MM.1S (cell line): ENCODE measurements around the gene CDC5L.

ENCODE experiments used
- DNase-seq: peaks from one replicate; pipeline ENCODE4 v3.0.0-alpha.2; 2015
- H2AFZ ChIP-seq: fragments of 300-600 bp; sonication (generic); 2 replicates; pipeline ENCODE4 v1.6.0; 2016; ENCODE audit warnings: antibody characterized with exemption, low read length
- H3F3A ChIP-seq: fragments of 300-600 bp; sonication (generic); 2 replicates; pipeline ENCODE4 v1.6.1; 2016; ENCODE audit warnings: mild to moderate bottlenecking, antibody characterized with exemption, low read length, moderate library complexity, mixed read lengths; ENCODE audit not compliant: insufficient read depth
- H3K27ac ChIP-seq: fragments of 300-600 bp; sonication (generic); 2 replicates; pipeline ENCODE4 v1.5.1; 2016; ENCODE audit warnings: mild to moderate bottlenecking, low read length
- H3K27me3 ChIP-seq: fragments of 300-600 bp; sonication (generic); replicated peaks from 2 replicates; pipeline ENCODE4 v1.6.0; 2016; ENCODE audit warnings: low read length; ENCODE audit not compliant: insufficient read depth
- H3K36me3 ChIP-seq: fragments of 300-600 bp; sonication (generic); replicated peaks from 2 replicates; pipeline ENCODE4 v1.6.1; 2016; ENCODE audit warnings: mild to moderate bottlenecking, low read length, mixed read lengths; ENCODE audit not compliant: insufficient read depth
- H3K4me1 ChIP-seq: fragments of 300-600 bp; sonication (generic); 2 replicates; pipeline ENCODE4 v1.6.1; 2016; ENCODE audit warnings: low read length, mixed read lengths
- H3K4me2 ChIP-seq: fragments of 300-600 bp; sonication (generic); 2 replicates; pipeline ENCODE4 v1.6.0; 2016; ENCODE audit warnings: low read depth, low read length
- H3K4me3 ChIP-seq: fragments of 300-600 bp; sonication (generic); 2 replicates; pipeline ENCODE4 v1.5.1; 2016; ENCODE audit warnings: low read length, mixed read lengths
- H3K79me2 ChIP-seq: fragments of 300-600 bp; sonication (generic); 2 replicates; pipeline ENCODE4 v1.6.1; 2016; ENCODE audit warnings: mixed run types, low read length, mixed read lengths
- H3K9ac ChIP-seq: fragments of 300-600 bp; sonication (generic); 2 replicates; pipeline ENCODE4 v1.6.1; 2016; ENCODE audit warnings: low read length, mixed read lengths
- H3K9me2 ChIP-seq: fragments of 300-600 bp; sonication (generic); replicated peaks from 2 replicates; pipeline ENCODE4 v1.6.1; 2016; ENCODE audit warnings: mild to moderate bottlenecking, low read length, mixed read lengths; ENCODE audit not compliant: insufficient read depth
- H3K9me3 ChIP-seq: fragments of 300-600 bp; sonication (generic); replicated peaks from 2 replicates; pipeline ENCODE4 v1.6.1; 2016; ENCODE audit warnings: mild to moderate bottlenecking, low read length, mixed read lengths; ENCODE audit not compliant: insufficient read depth
- H4K20me1 ChIP-seq: fragments of 300-600 bp; sonication (generic); 2 replicates; pipeline ENCODE4 v1.6.1; 2016; ENCODE audit warnings: mild to moderate bottlenecking, low read length, moderate library complexity, mixed read lengths; ENCODE audit not compliant: insufficient read depth
- CTCF ChIP-seq: fragments of 300-600 bp; sonication (generic); IDR thresholded peaks from 2 replicates; pipeline ENCODE4 v1.5.1; 2016; ENCODE audit warnings: antibody characterized with exemption, low read length, mixed read lengths
- EZH2 ChIP-seq: fragments of 300-600 bp; sonication (generic); optimal IDR thresholded peaks from 2 replicates; pipeline ENCODE3; 2017; ENCODE audit warnings: low read depth, mild to moderate bottlenecking, antibody characterized with exemption, low read length, mixed read lengths
- EZH2phosphoT487 ChIP-seq: fragments of 300-600 bp; sonication (generic); IDR thresholded peaks from 2 replicates; pipeline ENCODE4 v1.6.1; 2018; ENCODE audit warnings: antibody characterized with exemption, low read length

Gene CDC5L

GRCh38 chr6:44352259-44352658 is 35.2 kb upstream of the CDC5L start:
- no peaks in the 10 kb centered on the region for H4K20me1 ChIP-seq
- H2AFZ ChIP-seq = no peak overlapping the region
- H3K4me3 ChIP-seq = no peak overlapping the region
- DNase-seq = no peak
- H3K9me2 ChIP-seq = no peaks in the 10 kb centered on the region
- H3K27me3 ChIP-seq = no peaks in the 10 kb centered on the region
- H3F3A ChIP-seq = no peaks in the 10 kb centered on the region
- H3K79me2 ChIP-seq = no peaks in the 10 kb centered on the region
- H3K4me2 ChIP-seq = no peak overlapping the region
- no peaks in the 10 kb centered on the region for H3K36me3 ChIP-seq
- no peak for TF ChIP-seq EZH2
- no peak for TF ChIP-seq CTCF
- TF ChIP-seq EZH2phosphoT487 = no peak
- no peak overlapping the region for H3K27ac ChIP-seq
- H3K9ac ChIP-seq = no peak overlapping the region
- no peaks in the 10 kb centered on the region for H3K4me1 ChIP-seq
- H3K9me3 ChIP-seq = no peaks in the 10 kb centered on the region

GRCh38 chr6:44353336-44353735 is 34.2 kb upstream of the CDC5L start:
- H3K36me3 ChIP-seq = no peaks in the 10 kb centered on the region
- H2AFZ ChIP-seq = no peak overlapping the region
- TF ChIP-seq CTCF = no peak
- no peak for TF ChIP-seq EZH2phosphoT487
- TF ChIP-seq EZH2 = no peak
- no peaks in the 10 kb centered on the region for H4K20me1 ChIP-seq
- no peak for DNase-seq
- H3F3A ChIP-seq = no peaks in the 10 kb centered on the region
- H3K79me2 ChIP-seq = no peaks in the 10 kb centered on the region
- H3K9ac ChIP-seq = no peak overlapping the region
- no peak overlapping the region for H3K4me3 ChIP-seq
- no peaks in the 10 kb centered on the region for H3K27me3 ChIP-seq
- no peaks in the 10 kb centered on the region for H3K9me3 ChIP-seq
- H3K4me2 ChIP-seq = no peak overlapping the region
- H3K9me2 ChIP-seq = no peaks in the 10 kb centered on the region
- H3K4me1 ChIP-seq = no peaks in the 10 kb centered on the region
- H3K27ac ChIP-seq = no peak overlapping the region

- no peak for DNase-seq
- TF ChIP-seq EZH2 = no peak
- no peak for TF ChIP-seq EZH2phosphoT487
- TF ChIP-seq CTCF = no peak
- Histone ChIP-seq H3K27ac (no peak overlapping the region), H3F3A (no peaks in the 10 kb centered on the region), H3K27me3 (no peaks in the 10 kb centered on the region), H3K4me1 (no peaks in the 10 kb centered on the region), H2AFZ (no peak overlapping the region), H3K9ac (no peak overlapping the region), H3K9me3 (no peaks in the 10 kb centered on the region), H4K20me1 (no peaks in the 10 kb centered on the region), H3K9me2 (no peaks in the 10 kb centered on the region), H3K36me3 (no peaks in the 10 kb centered on the region), H3K79me2 (no peaks in the 10 kb centered on the region), H3K4me2 (no peak overlapping the region), H3K4me3 (no peak overlapping the region)
Measured at GRCh38 chr6:44355640-44356039, 31.9 kb upstream of the CDC5L start.

GRCh38 chr6:44356487-44356886 is 31.0 kb upstream of the CDC5L start:
- Histone ChIP-seq H3K4me1 (no peaks in the 10 kb centered on the region), H3K36me3 (no peaks in the 10 kb centered on the region), H4K20me1 (no peaks in the 10 kb centered on the region), H3K9me3 (no peaks in the 10 kb centered on the region), H2AFZ (no peak overlapping the region), H3F3A (no peaks in the 10 kb centered on the region), H3K27ac (no peak overlapping the region), H3K9me2 (no peaks in the 10 kb centered on the region), H3K9ac (no peak overlapping the region), H3K79me2 (no peaks in the 10 kb centered on the region), H3K27me3 (no peaks in the 10 kb centered on the region), H3K4me3 (no peak overlapping the region), H3K4me2 (no peak overlapping the region)
- DNase-seq = no peak
- no peak for TF ChIP-seq CTCF
- no peak for TF ChIP-seq EZH2
- no peak for TF ChIP-seq EZH2phosphoT487
